Ascending aorta (tissue), 2 donors: ENCODE measurements around the gene NDUFA7. TPM values are rescaled to one million over a fixed set of nuclear protein-coding genes. Genes with fewer than 3 reads are reported as not detected.

ENCODE experiments used
- DNase-seq, 2 donors: peaks; one replicate each; pipeline ENCODE4 v3.0.0-alpha.2; 2019; ENCODE audit warnings: low spot score in 2 of 2
- H3K27ac ChIP-seq, 2 donors: fragments of 200-600 bp; sonication (generic); one replicate each; pipeline ENCODE4 v1.5.1; 2016 to 2017; ENCODE audit warnings: mild to moderate bottlenecking in 1 of 2
- H3K27me3 ChIP-seq: fragments of 200-600 bp; sonication (generic); one replicate; pipeline ENCODE4 v1.5.1; 2017
- H3K36me3 ChIP-seq, 2 donors: fragments of 200-600 bp; sonication (generic); one replicate each; pipeline ENCODE4 v1.5.1; 2016
- H3K4me1 ChIP-seq, 2 donors: fragments of 200-600 bp; sonication (generic); one replicate each; pipeline ENCODE4 v1.5.1; 2016 to 2017; ENCODE audit warnings: mild to moderate bottlenecking in 1 of 2
- H3K4me3 ChIP-seq, 2 donors: fragments of 200-600 bp; sonication (generic); one replicate each; pipeline ENCODE4 v1.5.1; 2016 to 2017; ENCODE audit warnings: mild to moderate bottlenecking in 1 of 2
- H3K9me3 ChIP-seq, 2 donors: fragments of 200-600 bp; sonication (generic); one replicate each; pipeline ENCODE4 v1.5.1; 2016
- intact Hi-C: fragments of 100-400 bp; cut with DNase I; formaldehyde crosslinking; loops from one replicate; pipeline ENCODE4 v1.15.1; 2023
- total RNA-seq: library from RNA; depleted of rRNA; stranded (reverse); fragments of >200 nt; gene quantifications from one replicate; pipeline ENCODE4 v1.1.0, GENCODE V29; 2016
- TF ChIP-seq, protein P1 (sequence below), 3 experiments: fragments of 200-600 bp in 2 of 3; fragments of 450-650 bp in 1 of 3; sonication (generic) in 2 of 3; IDR thresholded peaks; one replicate each; pipeline ENCODE4 v1.5.1; 2016 to 2019; ENCODE audit warnings: antibody characterized with exemption in 3 of 3, mild to moderate bottlenecking in 1 of 3, moderate library complexity in 1 of 3

NDUFA7 gene
- total RNA-seq, 1 donor from 2014 or later, result 11.8 TPM

DNA sequence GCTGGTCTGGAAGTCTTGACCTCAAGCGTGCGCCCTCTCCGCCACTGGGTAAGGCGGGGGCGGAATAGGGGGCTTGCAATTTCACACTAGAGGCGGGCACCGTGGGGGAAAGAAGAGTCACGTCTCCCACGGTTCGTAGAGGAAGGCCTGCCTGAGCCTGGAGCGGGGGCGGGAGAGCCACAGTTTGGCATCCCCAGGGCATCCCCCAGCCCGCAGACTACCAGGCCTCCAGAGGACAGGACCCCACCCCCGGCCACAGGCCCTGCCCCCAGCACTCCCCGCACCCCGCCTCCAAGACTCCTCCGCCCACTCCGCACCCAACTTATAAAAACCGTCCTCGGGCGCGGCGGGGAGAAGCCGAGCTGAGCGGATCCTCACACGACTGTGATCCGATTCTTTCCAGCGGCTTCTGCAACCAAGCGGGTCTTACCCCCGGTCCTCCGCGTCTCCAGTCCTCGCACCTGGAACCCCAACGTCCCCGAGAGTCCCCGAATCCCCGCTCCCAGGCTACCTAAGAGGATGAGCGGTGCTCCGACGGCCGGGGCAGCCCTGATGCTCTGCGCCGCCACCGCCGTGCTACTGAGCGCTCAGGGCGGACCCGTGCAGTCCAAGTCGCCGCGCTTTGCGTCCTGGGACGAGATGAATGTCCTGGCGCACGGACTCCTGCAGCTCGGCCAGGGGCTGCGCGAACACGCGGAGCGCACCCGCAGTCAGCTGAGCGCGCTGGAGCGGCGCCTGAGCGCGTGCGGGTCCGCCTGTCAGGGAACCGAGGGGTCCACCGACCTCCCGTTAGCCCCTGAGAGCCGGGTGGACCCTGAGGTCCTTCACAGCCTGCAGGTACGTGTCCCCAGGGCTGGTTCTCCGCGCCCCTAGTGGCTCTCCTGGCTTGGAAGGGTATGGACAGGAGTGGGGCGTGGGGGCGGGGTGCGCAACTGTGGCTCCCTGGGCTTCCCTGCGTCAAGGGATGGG lies 42.9 kb upstream of the NDUFA7 start, which contains the start of gene ANGPTL4:
Gene ANGPTL4, plus strand, starts transcription at position 353 of the 969 bp plus-strand sequence. Its CDS starts 167 bp downstream, at position 520.
- TF ChIP-seq, protein P1, sequence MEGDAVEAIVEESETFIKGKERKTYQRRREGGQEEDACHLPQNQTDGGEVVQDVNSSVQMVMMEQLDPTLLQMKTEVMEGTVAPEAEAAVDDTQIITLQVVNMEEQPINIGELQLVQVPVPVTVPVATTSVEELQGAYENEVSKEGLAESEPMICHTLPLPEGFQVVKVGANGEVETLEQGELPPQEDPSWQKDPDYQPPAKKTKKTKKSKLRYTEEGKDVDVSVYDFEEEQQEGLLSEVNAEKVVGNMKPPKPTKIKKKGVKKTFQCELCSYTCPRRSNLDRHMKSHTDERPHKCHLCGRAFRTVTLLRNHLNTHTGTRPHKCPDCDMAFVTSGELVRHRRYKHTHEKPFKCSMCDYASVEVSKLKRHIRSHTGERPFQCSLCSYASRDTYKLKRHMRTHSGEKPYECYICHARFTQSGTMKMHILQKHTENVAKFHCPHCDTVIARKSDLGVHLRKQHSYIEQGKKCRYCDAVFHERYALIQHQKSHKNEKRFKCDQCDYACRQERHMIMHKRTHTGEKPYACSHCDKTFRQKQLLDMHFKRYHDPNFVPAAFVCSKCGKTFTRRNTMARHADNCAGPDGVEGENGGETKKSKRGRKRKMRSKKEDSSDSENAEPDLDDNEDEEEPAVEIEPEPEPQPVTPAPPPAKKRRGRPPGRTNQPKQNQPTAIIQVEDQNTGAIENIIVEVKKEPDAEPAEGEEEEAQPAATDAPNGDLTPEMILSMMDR (IDR thresholded peaks at IDR 0.05), result peak in 1 of 3 experiments; percentile 22
- H3K4me1 ChIP-seq, result peaks cover 20 to 38% of the 10 kb centered on the region in 2 donors

DNA sequence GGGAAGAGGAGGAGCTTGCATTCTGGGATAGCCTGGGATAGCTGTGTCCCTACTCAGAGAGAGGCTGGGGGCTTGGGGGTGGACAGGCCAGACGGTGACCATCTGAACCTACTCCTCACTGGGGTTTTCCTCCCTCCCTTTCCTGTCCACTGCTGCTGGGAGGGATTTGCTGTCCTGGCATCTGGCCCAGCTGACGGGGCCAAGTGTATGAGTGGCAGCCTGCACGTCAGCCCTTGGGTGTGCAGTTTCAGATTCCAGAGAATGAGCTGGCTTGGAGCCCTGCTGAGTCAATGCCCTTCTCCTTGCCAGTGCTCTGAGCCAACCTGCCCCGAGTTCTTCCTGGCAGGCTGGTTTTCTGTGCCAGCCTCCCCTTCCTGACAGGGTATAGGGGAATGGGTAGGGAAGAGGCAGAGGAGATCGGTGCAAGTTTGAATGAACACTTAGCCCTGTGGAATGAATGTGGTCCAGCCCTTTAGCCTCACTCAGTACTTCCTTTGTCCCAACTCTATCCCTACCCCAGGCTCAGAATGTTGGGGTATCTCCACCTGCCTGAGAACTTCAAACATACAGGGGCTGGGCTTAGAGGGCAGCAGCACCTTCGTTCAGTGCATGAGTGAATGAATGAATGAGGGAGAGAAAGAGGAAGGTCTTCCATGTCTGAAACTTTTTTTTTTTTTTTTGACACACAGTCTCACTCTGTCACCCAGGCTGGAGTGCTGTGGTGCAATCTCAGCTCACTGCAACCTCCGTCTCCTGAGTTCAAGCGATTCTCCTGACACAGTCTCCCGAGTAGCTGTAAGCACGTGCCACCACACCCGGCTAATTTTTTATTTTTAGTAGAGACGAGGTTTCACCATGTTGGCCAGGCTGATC lies 41.0 kb upstream of the NDUFA7 start:
- H3K4me3 ChIP-seq, result peak overlapping the region in 1 of 2 donors; percentile 78
- peak; percentile 94 to 99 for DNase-seq
- peaks cover 14 to 28% of the 10 kb centered on the region in 2 donors for H3K4me1 ChIP-seq
- TF ChIP-seq, protein P1 (IDR thresholded peaks at IDR 0.05), result no peak
- peak overlapping the region; percentile 92 to 94 for H3K27ac ChIP-seq
- intact Hi-C loops, result loop anchor here (1.0 to 2.0 kb wide), 3 partner anchors 8 to 83 kb away; partner anchors contain the start of genes HNRNPM and RAB11B
- no peaks in the 10 kb centered on the region for H3K27me3 ChIP-seq
- H3K36me3 ChIP-seq, result no peaks in the 10 kb centered on the region
- H3K9me3 ChIP-seq, result no peaks in the 10 kb centered on the region

More for the DNA sequence above, 42.9 kb upstream of the NDUFA7 start, which contains the start of gene ANGPTL4:
- Histone ChIP-seq H3K27me3 (no peaks in the 10 kb centered on the region), H3K4me3 (peak within 1 kb of the TSS; percentile 70 to 78), H3K27ac (peak within 1 kb of the TSS; percentile 92 to 94), H3K9me3 (no peaks in the 10 kb centered on the region), H3K36me3 (no peaks in the 10 kb centered on the region)
- intact Hi-C loops, result loop anchor here (2.0 kb wide), 1 partner anchor 81 kb away; the partner anchor contains the start of gene HNRNPM
- peak in 1 of 2 donors; percentile 86 for DNase-seq

DNA sequence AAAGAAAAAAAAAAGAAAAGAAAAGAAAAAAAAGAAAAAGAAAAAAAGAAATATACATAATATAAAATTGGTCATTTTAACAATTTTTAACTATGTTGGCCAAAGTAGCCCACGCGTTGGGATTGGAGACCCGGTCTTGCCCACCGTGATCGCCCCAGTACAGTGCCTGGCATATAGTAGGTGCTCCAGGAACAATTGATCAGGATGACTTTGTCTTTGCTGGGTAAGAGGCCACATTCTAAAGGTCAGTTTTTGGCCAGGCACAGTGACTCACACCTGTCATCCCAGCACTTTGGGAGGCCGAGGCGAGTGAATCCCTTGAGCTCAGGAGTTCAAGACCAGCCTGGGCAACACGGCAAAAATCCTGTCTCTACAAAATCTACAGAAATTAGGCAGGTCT lies 39.0 kb upstream of the NDUFA7 start:
- Histone ChIP-seq H3K27ac (no peak overlapping the region), H3K4me1 (peaks cover 14 to 19% of the 10 kb centered on the region in 2 donors), H3K27me3 (no peaks in the 10 kb centered on the region), H3K36me3 (no peaks in the 10 kb centered on the region), H3K4me3 (no peak overlapping the region), H3K9me3 (no peaks in the 10 kb centered on the region)
- intact Hi-C loops, result no loop called here
- TF ChIP-seq, protein P1 (IDR thresholded peaks at IDR 0.05), result no peak
- no peak for DNase-seq

DNA sequence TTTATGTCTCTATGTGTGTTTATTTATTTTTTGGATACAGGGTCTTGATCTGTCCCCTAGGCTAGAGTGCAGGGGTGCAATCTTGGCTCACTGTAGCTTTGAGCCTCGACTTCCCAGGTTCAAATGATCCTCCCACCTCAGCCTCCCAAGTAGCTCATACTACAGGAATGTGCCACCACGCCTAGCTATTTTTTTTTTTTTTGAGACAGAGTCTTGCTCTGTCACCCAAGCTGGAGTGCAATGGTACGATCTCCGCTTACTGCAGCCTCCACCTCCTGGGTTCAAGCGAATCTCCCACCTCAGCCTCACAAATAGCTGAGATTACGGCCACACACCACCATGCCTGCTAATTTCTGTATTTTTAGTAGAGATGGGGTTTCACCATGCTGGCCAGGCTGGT lies 37.8 kb upstream of the NDUFA7 start:
- TF ChIP-seq, protein P1 (IDR thresholded peaks at IDR 0.05), result no peak
- Histone ChIP-seq H3K9me3 (no peaks in the 10 kb centered on the region), H3K36me3 (no peaks in the 10 kb centered on the region), H3K4me1 (peaks cover 14 to 26% of the 10 kb centered on the region in 2 donors), H3K4me3 (no peak overlapping the region), H3K27ac (no peak overlapping the region), H3K27me3 (no peaks in the 10 kb centered on the region)
- intact Hi-C loops, result loop anchor here (10.0 kb wide), 1 partner anchor 226 kb away; no protein-coding TSS in a partner anchor
- no peak for DNase-seq

DNA sequence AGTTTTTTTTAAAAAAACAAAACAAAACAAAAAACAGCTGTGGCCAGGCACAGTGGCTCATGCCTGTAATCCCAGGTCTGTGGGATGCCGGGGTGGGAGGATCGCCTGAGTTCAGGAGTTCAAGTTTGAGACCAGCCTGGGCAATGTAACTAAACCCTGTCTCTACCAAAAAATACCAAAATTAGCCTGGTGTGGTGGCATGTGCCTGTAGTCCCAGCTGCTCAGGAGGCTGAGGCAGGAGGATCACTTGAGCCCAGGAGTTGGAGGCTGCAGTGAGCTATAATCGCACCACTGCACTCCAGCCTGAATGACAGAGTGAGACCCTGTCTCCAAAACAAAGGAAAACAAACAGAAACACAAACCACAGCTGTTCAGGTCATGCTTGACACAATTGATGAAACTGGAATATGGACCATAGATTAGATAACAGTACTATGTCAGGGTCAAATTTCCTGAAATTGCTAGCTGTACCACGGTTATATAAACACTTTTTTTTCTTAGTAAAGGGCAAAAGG lies 35.9 kb upstream of the NDUFA7 start:
- no peak overlapping the region for H3K4me3 ChIP-seq
- intact Hi-C loops, result loop anchor here (10.0 kb wide), 1 partner anchor 228 kb away; no protein-coding TSS in a partner anchor
- H3K27me3 ChIP-seq, result no peaks in the 10 kb centered on the region
- TF ChIP-seq, protein P1 (IDR thresholded peaks at IDR 0.05), result no peak
- H3K4me1 ChIP-seq, result peaks cover 5 to 24% of the 10 kb centered on the region in 2 donors
- no peaks in the 10 kb centered on the region for H3K36me3 ChIP-seq
- DNase-seq, result no peak
- no peak overlapping the region for H3K27ac ChIP-seq
- H3K9me3 ChIP-seq, result no peaks in the 10 kb centered on the region
